Thyroid gland (tissue), 4 donors: Measurements from ENCODE around the gene SGSM2.

ENCODE experiments used
- CTCF ChIP-seq, 6 experiments: fragments of 200-600 bp in 3 of 6; fragments of 450-650 bp in 3 of 6; sonication (generic) in 3 of 6; IDR thresholded peaks; one replicate each; pipeline ENCODE4 v1.5.1; 2016 to 2019; ENCODE audit warnings: antibody characterized with exemption in 6 of 6, mild to moderate bottlenecking in 2 of 6, inconsistent platforms in 1 of 6, moderate library complexity in 1 of 6
- POLR2A ChIP-seq, 2 donors: fragments of 450-650 bp; IDR thresholded peaks; one replicate each; pipeline ENCODE4 v1.6.1; 2017; ENCODE audit warnings: antibody characterized with exemption in 2 of 2, mild to moderate bottlenecking in 2 of 2, moderate library complexity in 1 of 2

DNA sequence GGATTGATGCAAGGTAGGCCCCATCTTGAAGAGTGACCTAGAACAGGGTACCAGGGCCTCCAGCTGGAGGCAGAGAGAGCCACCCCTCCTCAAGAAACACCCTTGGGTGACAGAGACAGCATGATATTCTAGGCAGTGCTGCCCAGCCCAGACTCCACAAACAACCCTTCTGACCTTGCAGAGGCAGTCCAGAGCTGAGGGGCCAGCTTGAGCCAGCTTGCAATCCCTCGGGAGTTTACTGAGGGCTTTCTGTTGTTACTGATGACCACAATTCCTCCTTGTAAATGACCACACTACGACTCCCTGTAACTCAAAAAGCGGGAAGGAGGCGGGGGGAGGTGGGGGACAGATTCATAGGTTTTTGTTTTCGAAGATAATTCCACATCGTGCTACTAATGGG, 82.2 kb downstream of the SGSM2 start:
- TF ChIP-seq POLR2A (IDR thresholded peaks at IDR 0.05) (no peak), CTCF (IDR thresholded peaks at IDR 0.05) (no peak)
